Measurements from ENCODE around the gene PLPP4.

DNA sequence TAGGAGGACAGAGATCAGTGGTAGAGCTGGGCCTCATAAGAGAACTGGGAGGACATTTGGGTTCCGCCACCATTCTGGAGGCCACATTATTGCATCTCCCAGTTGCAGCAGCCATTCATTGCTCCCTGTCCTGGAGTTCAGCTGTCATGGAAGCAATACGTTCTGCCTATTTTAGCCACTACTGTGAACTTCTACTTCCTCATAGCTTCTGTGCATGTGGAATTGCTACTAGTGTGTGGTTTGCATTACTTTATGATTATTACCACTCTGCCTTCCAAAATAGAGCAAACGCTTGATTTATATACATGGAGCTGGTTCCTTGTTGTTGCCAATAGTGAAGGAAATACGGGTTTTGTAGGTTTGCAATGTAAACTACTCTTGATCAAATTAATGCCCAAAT lies 47.2 kb upstream of the PLPP4 start:
- TF ChIP-seq, protein P1, sequence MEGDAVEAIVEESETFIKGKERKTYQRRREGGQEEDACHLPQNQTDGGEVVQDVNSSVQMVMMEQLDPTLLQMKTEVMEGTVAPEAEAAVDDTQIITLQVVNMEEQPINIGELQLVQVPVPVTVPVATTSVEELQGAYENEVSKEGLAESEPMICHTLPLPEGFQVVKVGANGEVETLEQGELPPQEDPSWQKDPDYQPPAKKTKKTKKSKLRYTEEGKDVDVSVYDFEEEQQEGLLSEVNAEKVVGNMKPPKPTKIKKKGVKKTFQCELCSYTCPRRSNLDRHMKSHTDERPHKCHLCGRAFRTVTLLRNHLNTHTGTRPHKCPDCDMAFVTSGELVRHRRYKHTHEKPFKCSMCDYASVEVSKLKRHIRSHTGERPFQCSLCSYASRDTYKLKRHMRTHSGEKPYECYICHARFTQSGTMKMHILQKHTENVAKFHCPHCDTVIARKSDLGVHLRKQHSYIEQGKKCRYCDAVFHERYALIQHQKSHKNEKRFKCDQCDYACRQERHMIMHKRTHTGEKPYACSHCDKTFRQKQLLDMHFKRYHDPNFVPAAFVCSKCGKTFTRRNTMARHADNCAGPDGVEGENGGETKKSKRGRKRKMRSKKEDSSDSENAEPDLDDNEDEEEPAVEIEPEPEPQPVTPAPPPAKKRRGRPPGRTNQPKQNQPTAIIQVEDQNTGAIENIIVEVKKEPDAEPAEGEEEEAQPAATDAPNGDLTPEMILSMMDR (IDR thresholded peaks at IDR 0.05; ENCODE audit: low read depth, low read length), result no peak
- no peak for TF ChIP-seq EZH2phosphoT487 (IDR thresholded peaks at IDR 0.05; ENCODE audit: low read depth)

All from OCI-LY3 (cell line).